Measurements from ENCODE around the gene GSTA4. TPM values are rescaled to one million over a fixed set of nuclear protein-coding genes. Genes with fewer than 3 reads are reported as not detected.
"Not testable (repeated sequence)": the region's sequence is repeated elsewhere in the genome, so short reads cannot be mapped to it uniquely, and the experiment has no call there.

GSTA4 gene
- total RNA-seq, 2 experiments from 2014 or later, result 13.1 to 14.1 TPM

DNA sequence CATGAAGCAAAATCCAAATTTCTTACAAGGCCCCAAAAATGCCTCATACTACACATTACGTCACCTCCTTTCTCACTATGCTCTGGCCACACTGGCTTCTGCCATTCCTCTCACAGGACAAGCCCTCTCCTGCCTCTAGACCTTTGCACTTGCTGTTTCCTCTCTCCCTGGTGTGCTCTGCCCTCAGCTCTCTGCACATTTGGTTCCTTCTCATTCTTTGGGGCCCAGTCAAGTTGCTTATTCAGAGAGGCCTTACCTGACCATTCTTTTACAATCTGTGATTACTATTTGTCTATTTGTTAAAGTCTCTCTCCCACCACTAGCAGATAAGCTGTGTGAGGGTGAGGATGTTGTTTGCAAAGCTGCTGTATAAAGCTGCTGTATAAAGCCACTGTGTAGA lies 15.4 kb upstream of the GSTA4 start:
- no peak overlapping the region for H3K4me3 Mint-ChIP-seq
- no peak overlapping the region for H3K27ac Mint-ChIP-seq
- peaks cover 21% of the 10 kb centered on the region for H3K36me3 Mint-ChIP-seq (ENCODE audit: low read depth)
- POLR2A ChIA-PET, result no interaction called here
- H3K9me3 Mint-ChIP-seq, result no peaks in the 10 kb centered on the region
- H3K27me3 Mint-ChIP-seq, result no peaks in the 10 kb centered on the region
- CTCF ChIA-PET, result interaction anchor here (1.0 kb wide), 1 partner anchor 10 kb away, joined by 3 read pairs; no protein-coding TSS in a partner anchor
- ATAC-seq, result no peak
- H3K4me1 Mint-ChIP-seq (ENCODE audit: low read depth), result no peaks in the 10 kb centered on the region
- intact Hi-C loops (cut with micrococcal nuclease), result no loop called here
- no peak for DNase-seq
- TF ChIP-seq, protein P1, sequence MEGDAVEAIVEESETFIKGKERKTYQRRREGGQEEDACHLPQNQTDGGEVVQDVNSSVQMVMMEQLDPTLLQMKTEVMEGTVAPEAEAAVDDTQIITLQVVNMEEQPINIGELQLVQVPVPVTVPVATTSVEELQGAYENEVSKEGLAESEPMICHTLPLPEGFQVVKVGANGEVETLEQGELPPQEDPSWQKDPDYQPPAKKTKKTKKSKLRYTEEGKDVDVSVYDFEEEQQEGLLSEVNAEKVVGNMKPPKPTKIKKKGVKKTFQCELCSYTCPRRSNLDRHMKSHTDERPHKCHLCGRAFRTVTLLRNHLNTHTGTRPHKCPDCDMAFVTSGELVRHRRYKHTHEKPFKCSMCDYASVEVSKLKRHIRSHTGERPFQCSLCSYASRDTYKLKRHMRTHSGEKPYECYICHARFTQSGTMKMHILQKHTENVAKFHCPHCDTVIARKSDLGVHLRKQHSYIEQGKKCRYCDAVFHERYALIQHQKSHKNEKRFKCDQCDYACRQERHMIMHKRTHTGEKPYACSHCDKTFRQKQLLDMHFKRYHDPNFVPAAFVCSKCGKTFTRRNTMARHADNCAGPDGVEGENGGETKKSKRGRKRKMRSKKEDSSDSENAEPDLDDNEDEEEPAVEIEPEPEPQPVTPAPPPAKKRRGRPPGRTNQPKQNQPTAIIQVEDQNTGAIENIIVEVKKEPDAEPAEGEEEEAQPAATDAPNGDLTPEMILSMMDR (IDR thresholded peaks at IDR 0.05), result no peak

DNA sequence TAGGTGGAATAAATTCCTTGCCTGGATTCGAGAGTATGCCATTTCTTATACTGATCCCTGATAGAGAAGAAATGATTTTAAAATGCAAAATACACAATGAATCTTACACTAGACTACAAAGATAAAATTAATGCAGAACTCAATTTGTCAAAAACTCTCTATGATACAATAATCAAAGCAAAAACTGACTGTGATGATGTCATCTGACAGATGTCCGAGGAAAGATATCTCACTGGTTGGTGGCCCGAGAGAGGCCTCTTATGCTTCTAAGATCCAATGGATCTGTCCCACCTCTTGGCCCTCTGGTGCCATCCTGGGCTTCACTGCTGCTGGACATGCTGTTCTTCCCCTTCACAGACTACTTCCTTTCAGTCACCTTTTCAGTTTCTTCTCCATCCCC lies 14.4 kb upstream of the GSTA4 start:
- Mint-ChIP-seq H3K9me3 (no peaks in the 10 kb centered on the region), H3K27ac (no peak overlapping the region), H3K36me3 (ENCODE audit: low read depth) (peaks cover 21% of the 10 kb centered on the region), H3K27me3 (no peaks in the 10 kb centered on the region), H3K4me3 (no peak overlapping the region), H3K4me1 (ENCODE audit: low read depth) (no peaks in the 10 kb centered on the region)
- CTCF ChIA-PET, result no interaction called here
- POLR2A ChIA-PET, result no interaction called here
- TF ChIP-seq, protein P1 (IDR thresholded peaks at IDR 0.05), result no peak
- no peak for DNase-seq
- intact Hi-C loops (cut with micrococcal nuclease), result no loop called here
- ATAC-seq, result no peak

DNA sequence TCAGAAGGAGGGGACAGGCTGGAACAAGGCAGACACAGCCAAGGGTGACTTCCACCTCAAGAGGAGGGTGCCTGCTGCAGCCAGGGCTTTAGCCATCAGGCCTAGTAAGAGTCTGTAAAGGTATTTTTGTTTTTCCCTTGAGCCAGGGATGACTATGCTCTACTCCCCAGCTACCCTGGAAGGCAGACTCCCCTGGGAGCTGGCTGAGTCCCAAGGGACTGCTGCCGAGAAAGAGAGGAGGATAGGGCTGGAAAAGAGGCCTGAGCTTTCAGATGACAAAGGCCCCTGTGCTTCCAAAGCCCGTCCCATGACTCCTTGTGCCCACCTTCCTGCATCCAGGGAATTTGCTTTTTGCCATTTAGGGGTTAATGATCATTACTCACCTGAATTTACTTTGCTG lies 14.0 kb upstream of the GSTA4 start:
- ChIA-PET POLR2A (no interaction called here), CTCF (no interaction called here)
- Mint-ChIP-seq H3K9me3 (no peaks in the 10 kb centered on the region), H3K27me3 (no peaks in the 10 kb centered on the region), H3K4me1 (ENCODE audit: low read depth) (no peaks in the 10 kb centered on the region), H3K27ac (no peak overlapping the region), H3K36me3 (ENCODE audit: low read depth) (peaks cover 21% of the 10 kb centered on the region), H3K4me3 (no peak overlapping the region)
- DNase-seq (no peak), ATAC-seq (no peak)
- TF ChIP-seq, protein P1 (IDR thresholded peaks at IDR 0.05), result no peak
- intact Hi-C loops (cut with micrococcal nuclease), result no loop called here

DNA sequence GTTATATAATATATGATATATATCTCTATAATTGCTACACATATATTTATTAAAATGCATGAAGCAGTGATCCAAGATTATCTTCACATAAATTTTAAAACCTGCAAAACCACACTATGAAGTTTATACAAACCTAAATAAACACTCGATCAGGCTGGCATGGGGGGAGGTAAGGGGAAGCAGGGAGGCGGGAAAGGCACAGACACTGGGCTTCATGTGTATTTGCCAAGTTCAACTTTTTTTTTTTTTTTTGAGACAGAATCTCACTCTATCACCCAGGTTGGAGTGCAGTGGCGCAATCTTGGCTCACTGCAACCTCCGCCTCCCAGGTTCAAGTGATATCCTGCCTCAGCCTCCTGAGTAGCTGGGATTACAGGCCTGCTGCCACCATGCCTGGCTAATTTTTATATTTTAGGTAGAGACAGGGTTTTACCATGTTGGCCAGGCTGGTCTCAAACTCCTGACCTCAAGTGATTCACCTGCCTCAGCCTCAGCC lies 13.2 kb upstream of the GSTA4 start:
- ATAC-seq; POLR2A ChIA-PET; H3K27ac Mint-ChIP-seq; CTCF ChIA-PET; H3K27me3 Mint-ChIP-seq; DNase-seq; H3K4me1 Mint-ChIP-seq (ENCODE audit: low read depth); intact Hi-C loops (cut with micrococcal nuclease); H3K4me3 Mint-ChIP-seq; H3K9me3 Mint-ChIP-seq: not testable (repeated sequence)
- H3K36me3 Mint-ChIP-seq (ENCODE audit: low read depth), result peaks cover 16% of the 10 kb centered on the region

DNA sequence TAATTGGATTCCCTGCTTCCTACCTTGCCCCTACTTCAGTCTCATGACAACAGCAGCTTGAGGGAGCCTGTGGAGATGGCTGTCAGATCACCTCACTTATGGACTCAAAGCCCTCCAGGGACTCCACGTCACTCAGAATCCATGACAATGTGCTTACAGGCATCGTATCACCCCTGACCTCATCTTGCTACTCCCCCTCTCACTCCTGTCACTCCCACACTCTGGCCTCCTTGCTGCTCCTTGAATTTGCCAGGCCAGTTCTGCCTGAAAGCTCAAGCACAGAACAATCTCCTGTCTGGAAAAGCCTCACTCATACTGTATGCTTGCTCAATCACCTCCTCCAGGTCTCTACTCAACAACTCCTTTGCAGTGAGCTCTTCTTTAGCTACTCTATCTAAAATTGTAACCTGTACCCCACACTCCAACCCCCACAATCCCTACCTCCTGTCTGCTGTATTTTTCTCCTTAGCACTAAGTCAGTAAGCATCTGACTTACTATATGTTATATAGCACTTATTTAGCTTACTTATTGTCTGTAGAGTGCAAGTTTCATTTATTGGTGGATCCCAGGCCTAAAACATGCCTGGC lies 10.7 kb upstream of the GSTA4 start:
- ChIA-PET CTCF (no interaction called here), POLR2A (interaction anchor here (1.1 kb wide), 1 partner anchor 24 kb away, joined by 3 read pairs; no protein-coding TSS in a partner anchor)
- ATAC-seq (no peak), DNase-seq (no peak)
- peaks cover 11% of the 10 kb centered on the region for H3K36me3 Mint-ChIP-seq (ENCODE audit: low read depth)
- no peaks in the 10 kb centered on the region for H3K4me1 Mint-ChIP-seq (ENCODE audit: low read depth)
- TF ChIP-seq, protein P1 (IDR thresholded peaks at IDR 0.05), result no peak
- no peak overlapping the region for H3K4me3 Mint-ChIP-seq
- no peak overlapping the region for H3K27ac Mint-ChIP-seq
- intact Hi-C loops (cut with micrococcal nuclease), result no loop called here
- H3K27me3 Mint-ChIP-seq, result no peaks in the 10 kb centered on the region
- H3K9me3 Mint-ChIP-seq, result no peaks in the 10 kb centered on the region

Data from activated CD8-positive, alpha-beta T cell treated with anti-CD3 and anti-CD28 coated beads for 36 hours (primary cell).